Measurements from ENCODE around the gene ADARB1. TPM values are rescaled to one million over a fixed set of nuclear protein-coding genes. Genes with fewer than 3 reads are reported as not detected.
A peak's percentile ranks its signal among the peaks of the same experiment; 100 is the strongest.

Gene ADARB1
- total and polyA plus RNA-seq, 9 of the 15 experiments (the other 6 are each of a cell fraction or from before 2014, with no cell fraction given): 6.7 to 16.0 (median 8.3) TPM

- TF ChIP-seq ZZZ3 (IDR thresholded peaks at IDR 0.05): no peak
- no peak for TF ChIP-seq MTA3 (IDR thresholded peaks at IDR 0.05; ENCODE audit: borderline replicate concordance)
- no peak for TF ChIP-seq BCLAF1 (IDR thresholded peaks at IDR 0.05; ENCODE audit: borderline replicate concordance in 1 of 2, control insufficient read depth in 1 of 2, low read depth in 2 of 2, low read length in 1 of 2)
- TF ChIP-seq HES1 (IDR thresholded peaks at IDR 0.05; ENCODE audit: low read depth): peak; percentile 31; the same call in 1 of the 2 replicates
- peak; percentile 31; the same call in 1 of the 2 replicates for TF ChIP-seq PKNOX1 (IDR thresholded peaks at IDR 0.05)
- no peak for TF ChIP-seq FOSL1 (tag; conservative IDR thresholded peaks at IDR 0.05)
- TF ChIP-seq MCM2 (IDR thresholded peaks at IDR 0.05; ENCODE audit: low read depth): no peak
- no peak for TF ChIP-seq MEF2D (tag; conservative IDR thresholded peaks at IDR 0.05; ENCODE audit: low read depth)
- TF ChIP-seq HDAC1 (IDR thresholded peaks at IDR 0.05): no peak
- peak in 1 of 2 experiments; percentile 67; a peak in 1 of 4 replicates for TF ChIP-seq RCOR1 (IDR thresholded peaks at IDR 0.05; ENCODE audit: borderline replicate concordance in 1 of 2, low read depth in 2 of 2, low read length in 2 of 2)
- TF ChIP-seq ZNF740 (CRISPR knock-in tag; IDR thresholded peaks at IDR 0.05): no peak
- TF ChIP-seq ZNF740 (tag; IDR thresholded peaks at IDR 0.05): no peak
- TF ChIP-seq GATA2 (CRISPR knock-in tag; IDR thresholded peaks at IDR 0.05): peak; percentile 63
- TF ChIP-seq SRF (CRISPR knock-in tag; IDR thresholded peaks at IDR 0.05): peak in 1 of 2 experiments; percentile 89; a peak in 2 of 4 replicates
- peak; percentile 66; the same call in 1 of the 2 replicates for TF ChIP-seq JUND (IDR thresholded peaks at IDR 0.05; ENCODE audit: borderline replicate concordance, low read depth, low read length)
- TF ChIP-seq JUND (tag; IDR thresholded peaks at IDR 0.05; ENCODE audit: borderline replicate concordance, low read depth, low read length): no peak; the same call in 2 of the 3 replicates
- no peak for TF ChIP-seq NR3C1 (CRISPR knock-in tag; IDR thresholded peaks at IDR 0.05)
- no peak for TF ChIP-seq TCF15 (CRISPR knock-in tag; IDR thresholded peaks at IDR 0.05)
- TF ChIP-seq ZBED1 (IDR thresholded peaks at IDR 0.05): no peak
These were observed 137.3 kb downstream of the ADARB1 start (continued) for GRCh38 chr21:45211661-45212060.

Data from K562 (cell line).